Peyer's patch (tissue), 4 donors: Measurements from ENCODE around the gene ADAT1.

Experiments
- POLR2A ChIP-seq, 2 donors: fragments of 450-650 bp; IDR thresholded peaks; one replicate each; pipeline ENCODE4 v1.5.1; 2017; ENCODE audit warnings: antibody characterized with exemption in 2 of 2, mild to moderate bottlenecking in 2 of 2, moderate library complexity in 2 of 2
- TF ChIP-seq, protein P1 (sequence below), 6 experiments: fragments of 450-650 bp in 4 of 6; fragments of 200-600 bp in 2 of 6; sonication (generic) in 1 of 6; IDR thresholded peaks; one replicate each; pipeline ENCODE4 v1.5.1; 2017 to 2019; ENCODE audit warnings: antibody characterized with exemption in 6 of 6, mild to moderate bottlenecking in 3 of 6, moderate library complexity in 1 of 6

GRCh38 chr16:75647112-75647491, 24.0 kb upstream of the ADAT1 start:
- TF ChIP-seq, protein P1, sequence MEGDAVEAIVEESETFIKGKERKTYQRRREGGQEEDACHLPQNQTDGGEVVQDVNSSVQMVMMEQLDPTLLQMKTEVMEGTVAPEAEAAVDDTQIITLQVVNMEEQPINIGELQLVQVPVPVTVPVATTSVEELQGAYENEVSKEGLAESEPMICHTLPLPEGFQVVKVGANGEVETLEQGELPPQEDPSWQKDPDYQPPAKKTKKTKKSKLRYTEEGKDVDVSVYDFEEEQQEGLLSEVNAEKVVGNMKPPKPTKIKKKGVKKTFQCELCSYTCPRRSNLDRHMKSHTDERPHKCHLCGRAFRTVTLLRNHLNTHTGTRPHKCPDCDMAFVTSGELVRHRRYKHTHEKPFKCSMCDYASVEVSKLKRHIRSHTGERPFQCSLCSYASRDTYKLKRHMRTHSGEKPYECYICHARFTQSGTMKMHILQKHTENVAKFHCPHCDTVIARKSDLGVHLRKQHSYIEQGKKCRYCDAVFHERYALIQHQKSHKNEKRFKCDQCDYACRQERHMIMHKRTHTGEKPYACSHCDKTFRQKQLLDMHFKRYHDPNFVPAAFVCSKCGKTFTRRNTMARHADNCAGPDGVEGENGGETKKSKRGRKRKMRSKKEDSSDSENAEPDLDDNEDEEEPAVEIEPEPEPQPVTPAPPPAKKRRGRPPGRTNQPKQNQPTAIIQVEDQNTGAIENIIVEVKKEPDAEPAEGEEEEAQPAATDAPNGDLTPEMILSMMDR (IDR thresholded peaks at IDR 0.05), result no peak
- TF ChIP-seq POLR2A (IDR thresholded peaks at IDR 0.05), result no peak
